HFFc6 (cell line): ENCODE data around the gene CFAP20. TPM values are rescaled to one million over a fixed set of nuclear protein-coding genes. Genes with fewer than 3 reads are reported as not detected.

Source experiments
- DNase-seq: peaks from one replicate; pipeline ENCODE4 v3.0.0-alpha.2; 2018
- H3K27ac Mint-ChIP-seq: 2 replicates; pipeline ENCODE4 v1.8.0; 2020; ENCODE audit warnings: mild to moderate bottlenecking, mixed read lengths
- H3K27me3 Mint-ChIP-seq: 2 replicates; pipeline ENCODE4 v1.8.0; 2021; ENCODE audit warnings: mild to moderate bottlenecking, moderate library complexity, mixed read lengths; ENCODE audit not compliant: insufficient read depth
- H3K36me3 Mint-ChIP-seq: 2 replicates; pipeline ENCODE4 v1.8.0; 2021; ENCODE audit warnings: low read depth, mixed read lengths
- H3K4me1 Mint-ChIP-seq: 2 replicates; pipeline ENCODE4 v1.8.0; 2020; ENCODE audit warnings: low read depth, mixed read lengths
- H3K4me3 Mint-ChIP-seq: 2 replicates; pipeline ENCODE4 v1.8.0; 2020; ENCODE audit warnings: mild to moderate bottlenecking, moderate library complexity, mixed read lengths
- H3K9me3 Mint-ChIP-seq: 2 replicates; pipeline ENCODE4 v1.8.0; 2020; ENCODE audit warnings: mild to moderate bottlenecking, mixed read lengths
- total RNA-seq, 6 experiments: library from RNA; stranded (reverse); fragmentation: NEBNext Ultra II Directional; extraction: Animal tissue kit (Norgen Biotek cat#: 25700); gene quantifications; 2 replicates in 1 of 6; 3 replicates in 5 of 6; pipeline ENCODE4 v1.2.3, GENCODE V29; 2021
- TF ChIP-seq, protein P1 (sequence below): fragments of 200-600 bp; sonication (generic); IDR thresholded peaks from 2 replicates; pipeline ENCODE4 v1.5.0; 2021; ENCODE audit warnings: antibody characterized with exemption, mild to moderate bottlenecking

The CFAP20 gene
- total RNA-seq, 6 experiments from 2014 or later = 31.6 to 35.9 (median 34.0) TPM

DNA sequence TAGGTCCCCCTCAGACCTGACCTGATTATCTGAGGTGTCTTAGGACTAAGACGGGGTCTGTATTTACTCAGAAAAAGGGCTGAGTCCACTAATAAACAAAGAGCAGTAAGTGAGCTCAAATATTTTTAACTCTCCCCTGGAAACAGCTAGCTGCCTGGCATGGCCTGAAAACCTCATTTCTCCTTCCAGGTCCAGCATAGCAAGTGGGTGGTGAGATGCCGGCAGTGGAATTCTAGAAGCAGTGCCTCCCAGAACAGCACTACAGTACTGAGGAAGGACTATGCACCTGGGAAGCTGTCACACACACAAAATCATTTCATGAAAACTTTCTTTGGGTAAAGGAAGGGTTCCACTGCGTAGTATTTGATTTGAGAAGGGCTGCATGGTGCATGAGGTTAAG lies 29.5 kb upstream of the CFAP20 start:
- Mint-ChIP-seq H3K4me1 (no peaks in the 10 kb centered on the region), H3K27me3 (no peaks in the 10 kb centered on the region; the same call in none of the 2 replicates), H3K4me3 (no peak overlapping the region), H3K9me3 (no peaks in the 10 kb centered on the region), H3K27ac (no peak overlapping the region), H3K36me3 (peaks cover 30% of the 10 kb centered on the region)
- no peak for DNase-seq
- TF ChIP-seq, protein P1, sequence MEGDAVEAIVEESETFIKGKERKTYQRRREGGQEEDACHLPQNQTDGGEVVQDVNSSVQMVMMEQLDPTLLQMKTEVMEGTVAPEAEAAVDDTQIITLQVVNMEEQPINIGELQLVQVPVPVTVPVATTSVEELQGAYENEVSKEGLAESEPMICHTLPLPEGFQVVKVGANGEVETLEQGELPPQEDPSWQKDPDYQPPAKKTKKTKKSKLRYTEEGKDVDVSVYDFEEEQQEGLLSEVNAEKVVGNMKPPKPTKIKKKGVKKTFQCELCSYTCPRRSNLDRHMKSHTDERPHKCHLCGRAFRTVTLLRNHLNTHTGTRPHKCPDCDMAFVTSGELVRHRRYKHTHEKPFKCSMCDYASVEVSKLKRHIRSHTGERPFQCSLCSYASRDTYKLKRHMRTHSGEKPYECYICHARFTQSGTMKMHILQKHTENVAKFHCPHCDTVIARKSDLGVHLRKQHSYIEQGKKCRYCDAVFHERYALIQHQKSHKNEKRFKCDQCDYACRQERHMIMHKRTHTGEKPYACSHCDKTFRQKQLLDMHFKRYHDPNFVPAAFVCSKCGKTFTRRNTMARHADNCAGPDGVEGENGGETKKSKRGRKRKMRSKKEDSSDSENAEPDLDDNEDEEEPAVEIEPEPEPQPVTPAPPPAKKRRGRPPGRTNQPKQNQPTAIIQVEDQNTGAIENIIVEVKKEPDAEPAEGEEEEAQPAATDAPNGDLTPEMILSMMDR = no peak

DNA sequence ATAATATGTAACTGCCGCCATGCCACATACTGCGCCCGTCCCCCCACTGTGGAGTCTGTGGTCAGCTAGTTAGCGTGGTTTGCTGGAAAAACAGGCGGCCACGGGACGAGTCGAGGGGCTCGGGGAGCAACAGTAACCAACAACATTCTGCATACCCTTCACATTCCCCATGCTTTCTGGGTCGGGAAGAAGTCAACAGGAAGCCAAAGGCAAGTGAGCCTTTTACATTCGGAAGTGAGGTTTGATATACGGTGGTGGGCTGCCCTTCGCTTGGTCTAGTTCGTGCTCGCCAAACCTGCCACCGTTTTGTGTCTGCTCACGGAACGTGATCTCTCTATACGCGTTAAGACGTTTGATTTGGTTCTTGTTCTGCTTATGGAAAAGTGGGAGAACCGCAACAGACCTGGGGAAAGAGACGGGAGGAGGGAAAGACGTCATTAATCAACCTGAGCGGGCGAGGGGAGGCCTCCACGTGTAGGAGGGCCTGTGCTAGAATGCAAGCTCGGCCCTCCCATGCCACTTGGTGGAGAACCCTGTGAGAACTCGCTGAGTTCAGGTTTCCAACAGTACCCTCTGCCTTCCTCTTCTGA lies 28.9 kb upstream of the CFAP20 start:
- Mint-ChIP-seq H3K4me1 (no peaks in the 10 kb centered on the region), H3K36me3 (peaks cover 23% of the 10 kb centered on the region), H3K27me3 (no peaks in the 10 kb centered on the region; the same call in none of the 2 replicates), H3K4me3 (no peak overlapping the region), H3K27ac (no peak overlapping the region), H3K9me3 (no peaks in the 10 kb centered on the region)
- TF ChIP-seq, protein P1 = no peak
- DNase-seq = no peak

DNA sequence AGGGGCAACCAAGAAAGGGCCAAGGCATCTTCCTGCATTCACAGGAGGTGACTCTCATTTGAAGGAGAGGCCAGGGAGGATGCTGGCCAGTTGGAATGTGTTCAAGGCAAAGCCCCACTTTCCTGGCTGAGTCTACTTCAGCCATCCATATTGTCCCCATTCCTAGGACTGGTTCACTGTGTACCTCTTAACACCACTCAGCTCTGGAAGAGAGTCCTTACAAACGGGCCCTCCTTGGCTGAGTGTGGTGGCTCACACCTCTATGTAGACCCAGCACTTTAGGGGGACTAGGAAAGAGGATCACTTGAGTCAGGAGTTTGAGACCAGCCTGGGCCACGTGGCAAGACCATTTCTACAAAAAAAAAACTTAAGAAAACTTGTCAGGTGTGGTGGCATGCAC lies 28.1 kb upstream of the CFAP20 start:
- H3K9me3 Mint-ChIP-seq = no peaks in the 10 kb centered on the region
- no peak for DNase-seq
- no peak overlapping the region for H3K4me3 Mint-ChIP-seq
- peaks cover 18% of the 10 kb centered on the region for H3K36me3 Mint-ChIP-seq
- TF ChIP-seq, protein P1 = no peak
- no peaks in the 10 kb centered on the region for H3K4me1 Mint-ChIP-seq
- H3K27ac Mint-ChIP-seq = no peak overlapping the region
- no peaks in the 10 kb centered on the region; the same call in none of the 2 replicates for H3K27me3 Mint-ChIP-seq

DNA sequence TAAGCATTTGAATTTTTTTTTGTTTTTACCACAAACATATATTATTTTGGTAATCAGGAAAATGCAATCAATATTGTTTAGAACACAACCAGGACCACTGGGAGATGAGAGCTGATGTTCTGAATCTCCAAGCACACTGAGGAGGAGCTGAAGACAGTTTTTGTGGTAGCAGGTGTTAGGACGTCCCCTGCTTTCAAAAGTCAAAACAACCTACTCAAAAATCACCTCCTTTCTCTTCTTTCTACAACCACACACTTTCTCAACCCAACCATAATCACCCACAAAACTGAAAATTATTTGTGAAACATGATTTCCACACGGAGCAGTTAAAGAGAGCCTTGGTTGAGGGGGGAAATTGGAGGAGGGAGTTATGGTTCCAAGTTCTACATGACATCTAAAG lies 26.7 kb upstream of the CFAP20 start:
- H3K4me3 Mint-ChIP-seq = no peak overlapping the region
- TF ChIP-seq, protein P1 = no peak
- H3K36me3 Mint-ChIP-seq = peaks cover 18% of the 10 kb centered on the region
- H3K4me1 Mint-ChIP-seq = no peaks in the 10 kb centered on the region
- H3K27ac Mint-ChIP-seq = no peak overlapping the region
- no peaks in the 10 kb centered on the region; the same call in 1 of the 2 replicates for H3K27me3 Mint-ChIP-seq
- no peak for DNase-seq
- no peaks in the 10 kb centered on the region for H3K9me3 Mint-ChIP-seq

DNA sequence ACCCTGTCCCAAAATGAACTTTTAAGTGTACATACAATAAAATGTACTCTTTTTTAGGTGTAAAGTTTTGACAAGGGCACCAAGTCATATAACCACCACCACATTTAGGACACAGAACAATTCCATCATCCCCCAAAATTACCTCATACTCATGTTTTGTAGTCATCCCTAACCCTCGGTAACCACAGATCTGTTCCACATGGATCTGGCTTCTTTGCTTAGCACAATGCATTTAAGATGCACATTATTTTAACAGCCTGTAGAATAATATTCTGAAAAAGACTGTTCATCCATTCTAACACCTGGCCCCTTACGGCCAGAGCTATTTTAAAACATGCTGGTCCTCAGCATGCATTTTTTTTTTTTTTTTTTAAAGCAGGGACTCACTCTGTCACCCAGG lies 25.2 kb upstream of the CFAP20 start:
- no peak overlapping the region for H3K27ac Mint-ChIP-seq
- H3K4me3 Mint-ChIP-seq = no peak overlapping the region
- TF ChIP-seq, protein P1 = no peak
- H3K36me3 Mint-ChIP-seq = peaks cover 14% of the 10 kb centered on the region
- no peaks in the 10 kb centered on the region for H3K4me1 Mint-ChIP-seq
- DNase-seq = no peak
- H3K27me3 Mint-ChIP-seq = no peaks in the 10 kb centered on the region; the same call in none of the 2 replicates
- no peaks in the 10 kb centered on the region for H3K9me3 Mint-ChIP-seq
